CD4-positive, alpha-beta memory T cell (primary cell): ENCODE data around the gene SLC9A1. TPM values are rescaled to one million over a fixed set of nuclear protein-coding genes. Genes with fewer than 3 reads are reported as not detected.

ENCODE experiments used
- CTCF ChIA-PET: fragments of 350-600 bp; sonication (Branson Sonifier 250); formaldehyde crosslinking; loops from one replicate; lab custom pipeline; 2021; ENCODE audit warnings: inconsistent platforms; ENCODE audit not compliant: partially characterized antibody; lab: Charles Lee
- POLR2A ChIA-PET: fragments of 350-600 bp; sonication (Branson Sonifier 250); formaldehyde crosslinking; loops from one replicate; lab custom pipeline; 2021; ENCODE audit not compliant: partially characterized antibody; lab: Charles Lee
- DNase-seq, 5 donors: peaks; one replicate each; pipeline versions ENCODE4 v3.0.0 to v3.0.0-alpha.2; 2020 to 2022; ENCODE audit warnings: mixed read lengths in 1 of 5
- H3K27ac ChIP-seq: one replicate; pipeline ENCODE4 v1.7.0; 2013; ENCODE audit warnings: low read depth, low read length
- H3K27me3 ChIP-seq: 2 replicates; pipeline ENCODE4 v1.7.0; 2013; ENCODE audit warnings: mild to moderate bottlenecking, low read length, moderate library complexity; ENCODE audit not compliant: insufficient read depth
- H3K36me3 ChIP-seq: 2 replicates; pipeline ENCODE4 v1.7.0; 2013; ENCODE audit warnings: mild to moderate bottlenecking, low read length, moderate library complexity; ENCODE audit not compliant: insufficient read depth
- H3K4me1 ChIP-seq: 2 replicates; pipeline ENCODE4 v1.7.0; 2013; ENCODE audit warnings: mild to moderate bottlenecking, low read length, moderate library complexity; ENCODE audit not compliant: insufficient read depth
- H3K4me3 ChIP-seq, 2 donors: one replicate each; pipeline ENCODE4 v1.7.0; 2013; ENCODE audit warnings: low read length in 2 of 2, mild to moderate bottlenecking in 1 of 2
- H3K9me3 ChIP-seq, 2 donors: one replicate each; pipeline ENCODE4 v1.7.0; 2013; ENCODE audit warnings: low read length in 2 of 2, control low read depth in 1 of 2; ENCODE audit not compliant: control insufficient read depth in 1 of 2
- H3K27ac Mint-ChIP-seq, 7 donors: one replicate each; pipeline ENCODE4 v1.8.0; 2020 to 2021; ENCODE audit warnings: mixed read lengths in 7 of 7, mild to moderate bottlenecking in 6 of 7, inconsistent platforms in 3 of 7, moderate library complexity in 3 of 7
- H3K27me3 Mint-ChIP-seq, 2 donors: one replicate each; pipeline ENCODE4 v1.8.0; 2020 to 2021; ENCODE audit warnings: mixed read lengths in 2 of 2
- H3K36me3 Mint-ChIP-seq, 2 donors: one replicate each; pipeline ENCODE4 v1.8.0; 2020 to 2021; ENCODE audit warnings: mixed read lengths in 2 of 2, inconsistent platforms in 1 of 2, mild to moderate bottlenecking in 1 of 2
- H3K4me1 Mint-ChIP-seq, 4 donors: one replicate each; pipeline ENCODE4 v1.8.0; 2020 to 2021; ENCODE audit warnings: mixed read lengths in 4 of 4, mild to moderate bottlenecking in 1 of 4
- H3K4me3 Mint-ChIP-seq, 8 donors: one replicate each; pipeline ENCODE4 v1.8.0; 2020 to 2021; ENCODE audit warnings: mixed read lengths in 8 of 8, mild to moderate bottlenecking in 7 of 8, moderate library complexity in 6 of 8, inconsistent platforms in 3 of 8
- H3K9me3 Mint-ChIP-seq, 8 donors: one replicate each; pipeline ENCODE4 v1.8.0; 2020 to 2021; ENCODE audit warnings: mixed read lengths in 8 of 8, mild to moderate bottlenecking in 5 of 8, inconsistent platforms in 3 of 8, moderate library complexity in 1 of 8
- intact Hi-C: fragments of 100-400 bp; cut with micrococcal nuclease; formaldehyde crosslinking; loops from one replicate; pipeline ENCODE4 v1.15.1; 2023
- polyA plus RNA-seq, 2 donors: library from polyadenylated mRNA; unstranded; fragments of 300-500 nt; fragmentation: Illumina TruSeq; gene quantifications; one replicate each; pipeline ENCODE4 v1.2.3, GENCODE V29; 2021
- total RNA-seq, 2 experiments: library from RNA; stranded (reverse); gene quantifications; one replicate each; pipeline ENCODE4 v1.2.3, GENCODE V29; 2021

SLC9A1 gene
- total and polyA plus RNA-seq, 4 experiments from 2014 or later, result 2.1 to 15.0 (median 12.3) TPM

DNA sequence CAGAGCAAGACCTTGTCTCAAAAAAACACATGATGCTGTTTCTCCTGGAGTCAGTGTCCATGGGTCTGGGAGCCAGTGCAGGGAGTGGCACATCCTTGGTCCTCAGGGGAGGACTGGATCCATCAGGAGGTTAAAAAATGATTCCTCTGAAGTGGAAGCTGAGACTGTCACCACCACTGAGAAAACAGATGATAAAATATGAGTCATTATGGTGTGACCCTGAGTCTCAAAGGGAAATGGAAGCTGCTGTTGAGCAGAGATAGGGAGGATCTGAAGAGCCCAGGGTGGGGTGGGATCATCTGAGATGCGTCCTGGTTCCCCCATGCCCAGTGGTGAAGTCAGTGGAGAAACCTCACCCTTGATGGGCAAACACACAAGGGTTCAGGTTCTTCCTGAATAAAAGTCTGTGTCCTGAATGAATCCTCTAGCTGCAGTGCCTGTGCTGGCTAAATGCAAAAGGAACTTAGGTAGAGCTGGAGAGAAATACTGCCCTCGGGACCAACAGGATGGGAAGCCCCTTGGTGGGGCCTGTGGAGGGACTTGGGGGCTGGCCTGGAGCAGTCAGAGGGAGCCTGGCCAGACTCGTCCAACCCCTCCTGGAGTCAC lies 80.6 kb downstream of the SLC9A1 start:
- Histone ChIP-seq H3K27me3 (no peaks in the 10 kb centered on the region), H3K27ac (no peak overlapping the region), H3K4me1 (no peaks in the 10 kb centered on the region), H3K4me3 (no peak overlapping the region), H3K36me3 (no peaks in the 10 kb centered on the region), H3K9me3 (no peaks in the 10 kb centered on the region)
- POLR2A ChIA-PET, result interaction anchor here (0.5 kb wide), 1 partner anchor 596 kb away, joined by 3 read pairs; no protein-coding TSS in a partner anchor
- H3K27me3 Mint-ChIP-seq, result peaks cover 1 to 4% of the 10 kb centered on the region in 2 donors
- no peaks in the 10 kb centered on the region for H3K9me3 Mint-ChIP-seq
- intact Hi-C loops, result no loop called here
- H3K27ac Mint-ChIP-seq, result no peak overlapping the region
- no peaks in the 10 kb centered on the region for H3K36me3 Mint-ChIP-seq
- no peak for DNase-seq
- H3K4me3 Mint-ChIP-seq, result no peak overlapping the region
- CTCF ChIA-PET, result interaction anchor here (2.7 kb wide), 1 partner anchor 29 kb away, joined by 13 read pairs; no protein-coding TSS in a partner anchor
- no peaks in the 10 kb centered on the region for H3K4me1 Mint-ChIP-seq

- ChIA-PET CTCF (interaction anchor here (0.5 to 1.4 kb wide), 4 partner anchors 23 to 213 kb away, joined by 3 to 9 read pairs (median 4); no protein-coding TSS in a partner anchor), POLR2A (no interaction called here)
- no peak overlapping the region for H3K27ac Mint-ChIP-seq
Measured at GRCh38 chr1:27071049-27071416, 83.9 kb downstream of the SLC9A1 start.

DNA sequence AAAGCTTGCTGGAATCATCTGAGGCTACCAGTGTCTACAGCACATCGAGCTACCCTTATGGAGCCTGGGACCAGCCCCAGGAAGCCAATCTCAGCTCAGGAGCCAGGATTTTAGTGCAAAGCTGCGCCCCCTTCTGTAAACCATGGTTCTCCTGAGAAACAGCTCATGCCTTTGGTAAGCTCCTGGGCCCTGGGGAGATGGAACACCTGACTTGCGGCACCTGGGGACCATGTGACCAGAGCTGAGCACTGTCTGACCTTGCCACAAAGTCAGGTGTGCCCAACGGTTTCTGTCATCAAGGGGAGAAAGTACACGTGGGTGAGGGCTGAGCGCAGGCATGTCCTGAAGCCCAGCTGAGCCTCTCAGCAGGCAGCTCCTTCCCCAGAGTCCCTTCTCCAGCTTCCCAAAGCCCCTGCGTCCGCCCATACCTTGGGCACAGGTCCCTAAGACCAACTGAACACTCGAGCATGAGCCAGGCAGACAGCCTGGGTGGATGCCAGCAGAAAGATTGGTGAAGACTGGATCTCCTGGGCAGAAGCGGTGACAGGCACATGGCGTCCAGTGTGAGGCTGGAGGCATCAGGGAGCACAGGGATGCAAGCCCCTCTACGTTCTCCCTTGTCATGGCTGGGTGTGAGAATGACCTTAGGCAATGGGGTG lies 84.4 kb downstream of the SLC9A1 start:
- no peaks in the 10 kb centered on the region for H3K36me3 ChIP-seq

More at GRCh38 chr1:27071049-27071416, 83.9 kb downstream of the SLC9A1 start:
- Histone ChIP-seq H3K9me3 (no peaks in the 10 kb centered on the region), H3K36me3 (no peaks in the 10 kb centered on the region), H3K27me3 (no peaks in the 10 kb centered on the region), H3K4me3 (no peak overlapping the region), H3K27ac (no peak overlapping the region), H3K4me1 (no peaks in the 10 kb centered on the region)
- no peaks in the 10 kb centered on the region for H3K9me3 Mint-ChIP-seq
- intact Hi-C loops, result no loop called here
- H3K4me1 Mint-ChIP-seq, result no peaks in the 10 kb centered on the region
- H3K36me3 Mint-ChIP-seq, result no peaks in the 10 kb centered on the region
- H3K4me3 Mint-ChIP-seq, result no peak overlapping the region
- H3K27me3 Mint-ChIP-seq, result peaks cover 0 to 2% of the 10 kb centered on the region in 2 donors
- no peak for DNase-seq

DNA sequence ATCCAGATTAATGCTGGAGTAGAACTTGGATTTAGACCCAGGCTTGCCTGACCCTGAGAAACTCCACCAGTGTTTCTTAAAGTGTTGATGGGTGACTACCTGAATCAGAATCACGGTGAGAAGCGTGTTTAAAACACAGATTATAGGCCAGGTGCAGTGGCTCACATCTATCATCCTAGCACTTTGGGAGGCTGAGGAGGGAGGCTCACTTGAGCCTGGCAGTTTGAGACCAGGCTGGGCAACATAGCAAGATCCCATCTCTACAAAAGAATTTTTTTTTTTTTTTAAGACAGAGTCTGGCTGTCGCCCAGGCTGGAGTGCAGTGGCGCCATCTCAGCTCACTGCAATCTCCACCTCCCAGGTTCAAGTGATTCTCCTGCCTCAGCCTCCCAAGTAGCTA lies 86.0 kb downstream of the SLC9A1 start:
- Histone ChIP-seq H3K9me3 (no peaks in the 10 kb centered on the region), H3K27me3 (no peaks in the 10 kb centered on the region), H3K4me1 (no peaks in the 10 kb centered on the region), H3K27ac (no peak overlapping the region), H3K36me3 (no peaks in the 10 kb centered on the region), H3K4me3 (no peak overlapping the region)
- Mint-ChIP-seq H3K9me3 (no peaks in the 10 kb centered on the region), H3K36me3 (no peaks in the 10 kb centered on the region), H3K27ac (no peak overlapping the region), H3K27me3 (peaks cover 0 to 2% of the 10 kb centered on the region in 2 donors), H3K4me1 (no peaks in the 10 kb centered on the region), H3K4me3 (no peak overlapping the region)
- POLR2A ChIA-PET, result no interaction called here
- intact Hi-C loops, result no loop called here
- CTCF ChIA-PET, result no interaction called here
- DNase-seq, result no peak

More for the DNA sequence above, 84.4 kb downstream of the SLC9A1 start:
- Histone ChIP-seq H3K4me3 (no peak overlapping the region), H3K27ac (no peak overlapping the region), H3K9me3 (no peaks in the 10 kb centered on the region), H3K4me1 (no peaks in the 10 kb centered on the region), H3K27me3 (no peaks in the 10 kb centered on the region)
- no peaks in the 10 kb centered on the region for H3K9me3 Mint-ChIP-seq
- intact Hi-C loops, result no loop called here
- ChIA-PET CTCF (interaction anchor here (0.5 to 1.4 kb wide), 5 partner anchors 10 to 214 kb away, joined by 3 to 9 read pairs (median 4); no protein-coding TSS in a partner anchor), POLR2A (no interaction called here)
- H3K4me1 Mint-ChIP-seq, result no peaks in the 10 kb centered on the region
- no peak for DNase-seq
- peaks cover 0 to 2% of the 10 kb centered on the region in 2 donors for H3K27me3 Mint-ChIP-seq
- H3K36me3 Mint-ChIP-seq, result no peaks in the 10 kb centered on the region
- no peak overlapping the region for H3K4me3 Mint-ChIP-seq
- H3K27ac Mint-ChIP-seq, result no peak overlapping the region

GRCh38 chr1:27065999-27066630 lies 88.8 kb downstream of the SLC9A1 start:
- Mint-ChIP-seq H3K9me3 (no peaks in the 10 kb centered on the region), H3K27ac (no peak overlapping the region), H3K4me3 (no peak overlapping the region), H3K27me3 (peaks cover 0 to 2% of the 10 kb centered on the region in 2 donors), H3K4me1 (no peaks in the 10 kb centered on the region), H3K36me3 (no peaks in the 10 kb centered on the region)
- no peaks in the 10 kb centered on the region for H3K36me3 ChIP-seq
- no peaks in the 10 kb centered on the region for H3K9me3 ChIP-seq
- H3K4me3 ChIP-seq, result no peak overlapping the region
- H3K27me3 ChIP-seq, result no peaks in the 10 kb centered on the region
- intact Hi-C loops, result no loop called here
- H3K4me1 ChIP-seq, result no peaks in the 10 kb centered on the region
- POLR2A ChIA-PET, result no interaction called here
- no peak for DNase-seq
- H3K27ac ChIP-seq, result no peak overlapping the region
- CTCF ChIA-PET, result no interaction called here

- Mint-ChIP-seq H3K4me1 (no peaks in the 10 kb centered on the region), H3K27ac (no peak overlapping the region), H3K27me3 (no peaks in the 10 kb centered on the region), H3K9me3 (no peaks in the 10 kb centered on the region), H3K4me3 (no peak overlapping the region), H3K36me3 (no peaks in the 10 kb centered on the region)
- POLR2A ChIA-PET, result no interaction called here
- Histone ChIP-seq H3K27ac (no peak overlapping the region), H3K36me3 (no peaks in the 10 kb centered on the region), H3K4me3 (no peak overlapping the region), H3K27me3 (no peaks in the 10 kb centered on the region), H3K4me1 (no peaks in the 10 kb centered on the region), H3K9me3 (no peaks in the 10 kb centered on the region)
- intact Hi-C loops, result no loop called here
- DNase-seq, result no peak
- CTCF ChIA-PET, result interaction anchor here (1.1 to 1.2 kb wide), 2 partner anchors 9 to 15 kb away, joined by 3 to 5 read pairs; no protein-coding TSS in a partner anchor
Measured at GRCh38 chr1:27060891-27061290, 94.0 kb downstream of the SLC9A1 start.

- Histone ChIP-seq H3K27ac (no peak overlapping the region), H3K27me3 (no peaks in the 10 kb centered on the region), H3K4me3 (no peak overlapping the region), H3K4me1 (no peaks in the 10 kb centered on the region), H3K9me3 (no peaks in the 10 kb centered on the region), H3K36me3 (no peaks in the 10 kb centered on the region)
- Mint-ChIP-seq H3K27me3 (no peaks in the 10 kb centered on the region), H3K36me3 (no peaks in the 10 kb centered on the region), H3K9me3 (no peaks in the 10 kb centered on the region), H3K4me1 (no peaks in the 10 kb centered on the region), H3K27ac (no peak overlapping the region), H3K4me3 (no peak overlapping the region)
- ChIA-PET CTCF (interaction anchor here (0.7 kb wide), 1 partner anchor 13 kb away, joined by 3 read pairs; no protein-coding TSS in a partner anchor), POLR2A (no interaction called here)
- DNase-seq, result no peak
- intact Hi-C loops, result no loop called here
Measured at GRCh38 chr1:27058966-27059669, 95.8 kb downstream of the SLC9A1 start.
